ENCODE results near the gene KIFC1. TPM values are rescaled to one million over a fixed set of nuclear protein-coding genes. Genes with fewer than 3 reads are reported as not detected.

Gene KIFC1
- total RNA-seq, 1 experiment from 2014 or later, result 53.2 TPM

GRCh38 chr6:33411632-33412005 lies 20.0 kb downstream of the KIFC1 start:
- DNase-seq (ENCODE audit: low spot score), result no peak

GRCh38 chr6:33412140-33413009 lies 20.8 kb downstream of the KIFC1 start:
- DNase-seq (ENCODE audit: low spot score), result no peak

- no peak for DNase-seq (ENCODE audit: low spot score)
Observed at GRCh38 chr6:33413241-33414120, 21.9 kb downstream of the KIFC1 start.

- DNase-seq (ENCODE audit: low spot score), result no peak
Observed at GRCh38 chr6:33414592-33415271, 23.1 kb downstream of the KIFC1 start.

GRCh38 chr6:33415831-33416230 lies 24.2 kb downstream of the KIFC1 start:
- no peak for DNase-seq (ENCODE audit: low spot score)

GRCh38 chr6:33416386-33417127 lies 24.9 kb downstream of the KIFC1 start:
- DNase-seq (ENCODE audit: low spot score), result no peak

- peak; percentile 82 for DNase-seq (ENCODE audit: low spot score)
Observed at GRCh38 chr6:33417128-33417902, 25.7 kb downstream of the KIFC1 start.

- peak; percentile 99 for DNase-seq (ENCODE audit: low spot score)
Observed at GRCh38 chr6:33417903-33418689, 26.5 kb downstream of the KIFC1 start, which contains the start of gene CUTA. Gene CUTA (minus strand): TSS chr6:33418107. CDS start chr6:33418000, 107 bp downstream.

- no peak for DNase-seq (ENCODE audit: low spot score)
Observed at GRCh38 chr6:33418690-33419291, 27.2 kb downstream of the KIFC1 start.

- peak; percentile 49 for DNase-seq (ENCODE audit: low spot score)
Observed at GRCh38 chr6:33419580-33420490, 28.2 kb downstream of the KIFC1 start, which contains the start of gene SYNGAP1. Gene SYNGAP1 (plus strand): TSS chr6:33420065. CDS start chr6:33420265, 200 bp downstream.

- no peak for DNase-seq (ENCODE audit: low spot score)
Observed at GRCh38 chr6:33420491-33421343, 29.1 kb downstream of the KIFC1 start.

GRCh38 chr6:33421344-33421643 lies 29.7 kb downstream of the KIFC1 start:
- DNase-seq (ENCODE audit: low spot score), result no peak

- no peak for DNase-seq (ENCODE audit: low spot score)
Observed at GRCh38 chr6:33423777-33424176, 32.2 kb downstream of the KIFC1 start.

- no peak for DNase-seq (ENCODE audit: low spot score)
Observed at GRCh38 chr6:33424855-33425667, 33.4 kb downstream of the KIFC1 start.

- DNase-seq (ENCODE audit: low spot score), result peak; percentile 65
Observed at GRCh38 chr6:33425668-33426577, 34.3 kb downstream of the KIFC1 start.
